ENCODE data around the gene TSPAN9.

TSPAN9 gene

DNA sequence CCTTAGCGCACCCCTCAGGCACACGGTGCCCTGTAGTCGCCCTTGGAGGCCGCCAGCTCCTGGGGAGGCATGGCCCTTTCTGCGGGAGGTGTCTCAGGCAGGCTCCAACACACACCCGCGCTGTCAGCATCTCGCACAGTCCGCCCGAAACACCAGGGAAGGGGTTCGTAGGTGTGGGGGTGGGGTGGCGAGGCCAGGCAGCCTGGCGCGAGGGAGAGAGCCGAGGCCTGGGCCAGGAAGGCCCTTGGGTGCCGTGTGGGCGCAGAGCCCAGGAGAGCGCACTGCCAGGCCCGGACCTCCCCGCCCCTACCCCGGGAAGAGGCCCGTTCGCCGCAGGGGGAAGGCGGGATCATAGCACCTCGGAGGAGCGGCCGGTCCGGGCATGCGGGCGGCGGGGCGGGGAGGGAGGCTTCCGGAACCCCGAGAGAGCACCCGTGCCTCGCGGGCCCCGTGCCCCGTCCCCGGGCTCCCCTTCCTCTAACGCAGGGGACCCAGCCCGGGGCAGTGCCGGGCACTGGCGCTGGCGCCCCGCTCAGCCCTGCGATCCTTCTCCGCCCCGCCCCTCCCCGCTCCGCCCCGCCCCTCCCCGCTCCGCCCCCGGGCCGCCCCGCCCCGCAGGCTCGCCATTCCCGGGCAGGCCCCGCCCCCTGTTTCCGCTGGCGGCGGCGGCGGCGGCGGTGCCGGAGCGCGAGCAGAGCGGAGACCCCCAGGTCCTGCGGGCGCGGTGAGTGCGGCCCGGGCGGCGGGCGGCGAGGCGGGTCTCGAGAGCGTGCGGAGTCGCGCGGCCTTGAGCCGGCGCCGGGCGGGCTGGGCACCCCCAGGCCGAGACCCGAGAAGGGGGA is at the start of gene TSPAN9:
TSPAN9 (plus strand) TSS at position 650 of the 842 bp plus-strand sequence. CDS start 123,815 bp downstream, outside the sequence.
- Mint-ChIP-seq H3K9me3 (no peaks in the 10 kb centered on the region), H3K4me3 (peak within 1 kb of the TSS; percentile 73), H3K4me1 (ENCODE audit: low read depth) (peaks cover 16% of the 10 kb centered on the region), H3K27ac (peak within 1 kb of the TSS; percentile 18), H3K27me3 (peaks cover 26% of the 10 kb centered on the region), H3K36me3 (ENCODE audit: low read depth) (no peaks in the 10 kb centered on the region)
- DNase-seq, result peak; percentile 85

DNA sequence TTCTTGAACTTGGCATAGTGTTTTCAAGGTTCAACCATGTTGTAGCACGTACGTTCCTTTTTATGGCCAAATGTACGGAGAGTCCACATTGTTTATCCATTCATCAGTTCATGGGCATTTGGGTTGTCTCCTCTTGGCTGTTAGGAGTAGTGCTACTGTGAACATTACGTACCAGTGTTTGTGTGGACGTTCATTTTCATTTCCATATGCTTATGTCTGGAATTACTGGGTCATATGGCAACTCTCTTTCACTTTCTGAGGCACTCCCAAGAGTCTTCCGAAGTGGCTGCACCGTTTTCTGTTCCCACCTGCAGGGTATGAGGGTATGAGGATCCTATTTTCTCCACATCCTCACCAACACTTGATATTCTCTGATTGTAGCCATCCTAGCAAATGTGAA is 49.1 kb upstream of the TSPAN9 start:
- no peak overlapping the region for H3K4me3 Mint-ChIP-seq
- DNase-seq, result no peak

GRCh38 chr12:3030821-3031429 is 46.3 kb upstream of the TSPAN9 start:
- H3K36me3 Mint-ChIP-seq (ENCODE audit: low read depth), result no peaks in the 10 kb centered on the region
- no peak overlapping the region for H3K27ac Mint-ChIP-seq
- no peak for DNase-seq
- peaks cover 15% of the 10 kb centered on the region for H3K27me3 Mint-ChIP-seq
- no peaks in the 10 kb centered on the region for H3K4me1 Mint-ChIP-seq (ENCODE audit: low read depth)
- no peaks in the 10 kb centered on the region for H3K9me3 Mint-ChIP-seq
- H3K4me3 Mint-ChIP-seq, result no peak overlapping the region

More for the DNA sequence above, 49.1 kb upstream of the TSPAN9 start:
- H3K27me3 Mint-ChIP-seq, result peaks cover 6% of the 10 kb centered on the region
- no peak overlapping the region for H3K27ac Mint-ChIP-seq
- no peaks in the 10 kb centered on the region for H3K9me3 Mint-ChIP-seq
- no peaks in the 10 kb centered on the region for H3K36me3 Mint-ChIP-seq (ENCODE audit: low read depth)
- H3K4me1 Mint-ChIP-seq (ENCODE audit: low read depth), result no peaks in the 10 kb centered on the region

- Mint-ChIP-seq H3K9me3 (no peaks in the 10 kb centered on the region), H3K4me1 (ENCODE audit: low read depth) (no peaks in the 10 kb centered on the region), H3K4me3 (no peak overlapping the region), H3K27me3 (peaks cover 15% of the 10 kb centered on the region), H3K36me3 (ENCODE audit: low read depth) (no peaks in the 10 kb centered on the region), H3K27ac (no peak overlapping the region)
- DNase-seq, result no peak
Measured at GRCh38 chr12:3032161-3032560, 45.0 kb upstream of the TSPAN9 start.

- H3K4me3 Mint-ChIP-seq, result no peak overlapping the region
- peaks cover 15% of the 10 kb centered on the region for H3K27me3 Mint-ChIP-seq
- no peaks in the 10 kb centered on the region for H3K4me1 Mint-ChIP-seq (ENCODE audit: low read depth)
- DNase-seq, result no peak
- no peak overlapping the region for H3K27ac Mint-ChIP-seq
- no peaks in the 10 kb centered on the region for H3K9me3 Mint-ChIP-seq
- no peaks in the 10 kb centered on the region for H3K36me3 Mint-ChIP-seq (ENCODE audit: low read depth)
Measured at GRCh38 chr12:3032770-3033538, 44.2 kb upstream of the TSPAN9 start.

DNA sequence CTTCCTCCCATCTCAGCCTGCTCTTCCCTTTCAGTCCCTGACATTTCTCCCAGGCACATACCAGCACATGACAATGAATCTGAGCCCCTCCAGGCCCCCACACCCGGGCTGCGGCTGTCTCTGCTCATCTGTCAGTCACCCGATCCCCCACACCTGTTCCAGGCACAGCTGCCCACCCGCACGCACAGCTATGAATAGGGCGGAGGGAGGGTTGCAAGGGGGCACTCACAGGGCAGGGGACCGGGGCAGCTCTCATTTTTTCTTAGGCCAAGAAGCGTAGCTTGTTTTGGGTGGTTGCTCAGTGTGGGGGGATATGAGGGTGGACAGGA is 43.7 kb upstream of the TSPAN9 start:
- H3K9me3 Mint-ChIP-seq, result no peaks in the 10 kb centered on the region
- H3K36me3 Mint-ChIP-seq (ENCODE audit: low read depth), result no peaks in the 10 kb centered on the region
- no peak overlapping the region for H3K4me3 Mint-ChIP-seq
- H3K4me1 Mint-ChIP-seq (ENCODE audit: low read depth), result no peaks in the 10 kb centered on the region
- H3K27me3 Mint-ChIP-seq, result peaks cover 15% of the 10 kb centered on the region
- H3K27ac Mint-ChIP-seq, result no peak overlapping the region
- no peak for DNase-seq

GRCh38 chr12:3034067-3034750 is 43.0 kb upstream of the TSPAN9 start:
- Mint-ChIP-seq H3K4me1 (ENCODE audit: low read depth) (no peaks in the 10 kb centered on the region), H3K27me3 (peaks cover 15% of the 10 kb centered on the region)

GRCh38 chr12:3035171-3035570 is 42.0 kb upstream of the TSPAN9 start:
- Mint-ChIP-seq H3K9me3 (no peaks in the 10 kb centered on the region), H3K27ac (no peak overlapping the region), H3K4me3 (no peak overlapping the region), H3K4me1 (ENCODE audit: low read depth) (no peaks in the 10 kb centered on the region), H3K36me3 (ENCODE audit: low read depth) (no peaks in the 10 kb centered on the region), H3K27me3 (peaks cover 15% of the 10 kb centered on the region)
- no peak for DNase-seq

More at GRCh38 chr12:3034067-3034750, 43.0 kb upstream of the TSPAN9 start:
- Mint-ChIP-seq H3K4me3 (no peak overlapping the region), H3K27ac (no peak overlapping the region), H3K36me3 (ENCODE audit: low read depth) (no peaks in the 10 kb centered on the region), H3K9me3 (no peaks in the 10 kb centered on the region)
- peak; percentile 55 for DNase-seq

DNA sequence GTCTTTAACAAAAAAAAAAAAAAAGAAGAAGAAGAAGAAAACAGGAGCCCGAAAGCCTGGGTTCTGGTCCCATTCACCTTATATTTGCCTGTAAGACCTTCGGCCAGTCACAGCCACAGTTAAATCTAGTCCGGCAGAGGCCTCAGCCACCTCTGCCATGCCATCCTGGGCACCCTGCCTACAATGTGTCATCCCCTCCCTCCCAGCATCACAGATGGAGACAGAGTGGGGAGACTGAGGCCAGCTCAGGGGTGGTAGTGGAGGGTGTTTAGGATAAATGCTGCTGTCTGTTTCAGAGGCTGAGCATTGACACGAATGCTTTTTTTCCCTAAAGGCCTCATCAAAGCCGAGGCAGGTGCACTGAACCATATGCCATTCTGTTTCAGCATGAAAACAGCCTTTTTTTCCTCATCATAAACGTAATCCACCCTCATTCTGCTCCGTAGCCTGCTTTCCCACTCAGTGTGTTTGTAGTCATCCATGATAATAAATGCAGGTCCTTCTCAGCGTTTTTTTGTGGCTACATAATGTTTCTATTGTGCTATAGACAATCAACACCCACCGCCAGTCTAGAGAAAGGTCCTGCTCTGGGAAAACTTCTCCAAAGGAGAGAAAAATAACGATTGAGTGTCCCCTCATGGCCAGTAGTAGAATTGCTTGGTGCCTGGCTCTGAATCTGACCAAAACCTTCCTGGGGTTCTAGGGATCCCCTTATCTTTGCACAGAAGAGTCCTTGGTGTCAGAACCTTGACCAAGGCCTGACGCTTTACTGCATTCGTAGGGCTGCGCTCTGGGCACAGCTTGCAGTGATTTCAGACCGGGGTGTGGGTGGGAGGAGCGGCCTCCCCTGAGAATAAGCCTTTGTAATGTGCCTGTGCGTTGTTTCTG is 41.1 kb upstream of the TSPAN9 start:
- no peak for DNase-seq

GRCh38 chr12:3036901-3037600 is 40.1 kb upstream of the TSPAN9 start:
- H3K27me3 Mint-ChIP-seq, result peaks cover 14% of the 10 kb centered on the region
- H3K9me3 Mint-ChIP-seq, result no peaks in the 10 kb centered on the region
- DNase-seq, result no peak
- H3K36me3 Mint-ChIP-seq (ENCODE audit: low read depth), result no peaks in the 10 kb centered on the region
- no peaks in the 10 kb centered on the region for H3K4me1 Mint-ChIP-seq (ENCODE audit: low read depth)
- no peak overlapping the region for H3K27ac Mint-ChIP-seq
- H3K4me3 Mint-ChIP-seq, result no peak overlapping the region

More for the DNA sequence above, 41.1 kb upstream of the TSPAN9 start:
- Mint-ChIP-seq H3K27ac (no peak overlapping the region), H3K27me3 (peaks cover 9% of the 10 kb centered on the region), H3K4me3 (no peak overlapping the region), H3K36me3 (ENCODE audit: low read depth) (no peaks in the 10 kb centered on the region), H3K4me1 (ENCODE audit: low read depth) (no peaks in the 10 kb centered on the region), H3K9me3 (no peaks in the 10 kb centered on the region)

GRCh38 chr12:3038166-3038565 is 39.0 kb upstream of the TSPAN9 start:
- no peaks in the 10 kb centered on the region for H3K36me3 Mint-ChIP-seq (ENCODE audit: low read depth)
- no peaks in the 10 kb centered on the region for H3K9me3 Mint-ChIP-seq
- H3K4me3 Mint-ChIP-seq, result no peak overlapping the region
- H3K27me3 Mint-ChIP-seq, result peaks cover 26% of the 10 kb centered on the region
- no peaks in the 10 kb centered on the region for H3K4me1 Mint-ChIP-seq (ENCODE audit: low read depth)
- no peak overlapping the region for H3K27ac Mint-ChIP-seq
- DNase-seq, result no peak

DNA sequence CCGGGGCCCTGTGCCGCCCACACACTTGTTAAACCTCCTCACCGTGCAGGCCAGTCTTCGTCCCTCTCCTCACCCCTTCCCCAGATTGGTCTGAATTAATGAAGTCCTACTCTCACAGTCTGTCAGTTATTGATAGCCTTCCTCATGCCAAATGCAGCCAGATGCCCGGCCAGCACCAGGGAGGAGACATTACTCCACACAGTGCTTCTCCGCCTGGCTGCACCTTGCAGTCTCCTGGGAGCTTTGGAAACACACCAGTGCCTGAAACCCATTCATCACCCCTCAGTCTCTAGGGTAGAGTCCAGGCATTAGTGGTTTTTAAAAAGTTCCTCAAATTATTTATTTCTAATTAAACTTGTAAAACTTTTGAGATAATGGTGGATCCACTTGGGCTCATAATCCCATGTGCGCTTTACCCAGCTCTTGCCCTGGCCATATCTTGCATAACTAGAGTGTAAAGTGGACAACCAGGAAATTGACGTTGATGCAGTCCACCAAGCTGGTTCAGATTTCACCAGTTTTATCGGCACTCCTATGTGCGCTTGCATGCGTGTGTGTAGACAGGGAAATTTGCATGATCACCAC is 38.2 kb upstream of the TSPAN9 start:
- no peaks in the 10 kb centered on the region for H3K9me3 Mint-ChIP-seq

More for the DNA sequence above, 38.2 kb upstream of the TSPAN9 start:
- no peaks in the 10 kb centered on the region for H3K4me1 Mint-ChIP-seq (ENCODE audit: low read depth)
- peaks cover 28% of the 10 kb centered on the region for H3K27me3 Mint-ChIP-seq
- H3K27ac Mint-ChIP-seq, result no peak overlapping the region
- DNase-seq, result no peak
- H3K36me3 Mint-ChIP-seq (ENCODE audit: low read depth), result no peaks in the 10 kb centered on the region
- no peak overlapping the region for H3K4me3 Mint-ChIP-seq

Measured in activated T-cell treated with anti-CD3 and anti-CD28 coated beads, Interleukin-2, amount 50 U/mL, for 24 hours (primary cell).